GM21825 (cell line): Measurements from ENCODE around the gene RAB8B.

ENCODE experiments used
- ATAC-seq: cut with Tn5 transposase; IDR thresholded peaks from one replicate; pipeline ENCODE4 v1.9.1; 2021; ENCODE audit warnings: mild to moderate bottlenecking, moderate library complexity; ENCODE audit not compliant: unreplicated experiment

RAB8B gene

DNA sequence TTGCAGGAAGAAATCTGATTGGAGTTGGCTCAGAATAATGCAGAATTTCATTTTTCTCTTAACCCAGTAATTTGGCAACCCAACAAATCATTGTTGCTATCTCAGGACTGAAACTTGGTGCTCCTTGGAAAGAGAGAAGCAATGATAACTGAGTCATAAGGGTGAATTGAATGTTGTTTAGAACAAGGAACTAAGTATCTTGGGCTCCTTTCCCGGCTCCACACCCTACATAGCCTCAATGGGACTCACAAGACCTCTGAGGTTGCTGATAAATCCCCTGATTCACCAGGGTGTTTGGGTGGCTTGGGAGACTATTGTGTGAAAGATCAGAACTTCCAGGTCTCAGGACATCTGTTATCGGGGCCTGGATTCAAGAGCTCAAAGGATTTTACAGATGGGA, 7.8 kb upstream of the RAB8B start:
- ATAC-seq, result no peak

- ATAC-seq, result no peak
These were observed 4.2 kb upstream of the RAB8B start for GRCh38 chr15:63185206-63185605.

- ATAC-seq, result no peak
These were observed 3.3 kb upstream of the RAB8B start for GRCh38 chr15:63186065-63186464.

- ATAC-seq, result no peak
These were observed 1.7 kb upstream of the RAB8B start for GRCh38 chr15:63187589-63188226.

- no peak for ATAC-seq
These were observed 1.0 kb upstream of the RAB8B start for GRCh38 chr15:63188247-63188925.

DNA sequence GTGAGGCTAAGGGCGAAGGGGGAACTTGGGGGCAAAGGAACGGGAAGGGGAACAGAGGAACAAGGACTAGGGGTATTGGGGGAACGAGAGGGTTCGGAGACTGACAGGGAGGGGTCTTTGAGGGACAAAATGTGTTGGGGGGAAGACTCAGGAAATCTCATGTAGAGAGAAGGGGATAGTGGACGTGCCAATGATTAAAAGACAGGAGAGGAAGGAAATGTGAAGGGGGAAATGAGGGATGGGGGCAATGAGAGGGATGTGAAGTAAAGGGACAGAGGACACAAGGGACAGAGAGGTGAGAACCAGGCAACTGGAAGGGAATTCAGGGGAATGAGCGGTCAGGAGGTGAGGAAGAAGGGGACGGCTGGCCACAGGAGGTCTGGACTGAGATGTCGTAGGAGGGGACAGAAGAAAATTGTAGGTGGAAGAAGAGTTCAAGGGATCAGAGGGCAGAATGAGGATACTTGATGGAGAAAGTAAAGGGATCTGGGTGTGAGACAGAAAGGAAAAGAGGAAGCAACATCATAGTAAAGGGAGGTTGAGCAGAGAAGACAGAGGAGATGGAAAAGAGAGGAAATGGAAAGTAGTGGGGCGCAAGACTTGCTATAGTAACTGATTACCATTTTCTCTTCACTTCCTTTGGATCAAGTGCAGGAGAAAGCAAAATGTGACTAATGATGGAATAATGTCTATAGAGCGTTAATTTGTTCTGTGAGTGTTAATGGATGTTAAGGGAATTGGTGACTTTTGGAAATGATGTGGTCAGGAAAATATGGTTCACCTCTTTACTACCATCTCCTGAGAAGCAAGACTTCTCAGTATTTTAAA, 749 bp downstream of the RAB8B start:
- ATAC-seq, result no peak

GRCh38 chr15:63190769-63191649, 1.6 kb downstream of the RAB8B start:
- ATAC-seq, result no peak

GRCh38 chr15:63191895-63192618, 2.7 kb downstream of the RAB8B start:
- ATAC-seq, result peak; percentile 40

DNA sequence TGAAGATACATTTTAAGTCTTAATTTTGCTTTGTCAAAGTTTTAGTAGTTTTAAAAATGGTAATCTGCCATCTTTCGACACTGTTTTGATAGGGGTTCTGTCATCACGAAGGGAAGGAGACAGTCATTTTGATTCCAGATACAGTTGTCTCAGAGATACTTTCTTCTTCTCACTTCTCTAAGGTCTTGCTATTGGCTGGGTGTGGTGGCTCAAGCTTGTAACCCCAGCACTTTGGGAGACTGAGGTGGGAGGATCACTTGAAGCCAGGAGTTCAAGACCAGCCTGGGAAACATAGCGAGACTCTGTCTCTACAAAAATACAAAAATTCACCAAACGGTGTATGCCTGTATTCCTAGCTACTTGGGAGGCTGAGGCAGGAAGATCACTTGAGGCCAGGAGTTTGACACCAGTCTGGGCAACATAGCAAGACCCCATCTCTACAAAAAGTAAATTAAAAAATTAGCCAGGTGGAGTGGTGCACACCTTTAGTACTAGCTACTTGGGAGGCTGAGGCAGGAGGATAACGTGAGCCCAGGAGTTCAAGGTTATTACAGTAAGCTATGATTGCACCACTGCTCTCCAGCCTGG, 3.3 kb downstream of the RAB8B start:
- no peak for ATAC-seq

DNA sequence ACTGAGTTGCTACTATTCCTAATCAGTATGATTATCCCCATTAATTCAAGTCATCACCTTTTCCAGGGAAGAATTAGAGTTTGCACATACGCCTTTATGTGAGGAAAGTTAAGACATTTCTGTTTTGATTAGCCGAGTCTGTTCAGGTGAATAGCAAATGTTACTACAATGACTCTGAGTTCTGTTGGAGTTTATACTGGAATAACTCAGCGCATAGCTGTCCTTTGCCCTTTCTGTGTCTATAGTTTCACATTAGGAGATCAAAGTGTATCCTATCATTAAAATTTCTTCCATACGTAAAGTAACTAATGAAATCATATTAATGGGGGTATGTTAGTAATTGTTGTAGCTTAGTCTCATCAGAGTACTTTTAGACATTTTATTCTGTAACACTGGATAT, 4.9 kb downstream of the RAB8B start:
- no peak for ATAC-seq

DNA sequence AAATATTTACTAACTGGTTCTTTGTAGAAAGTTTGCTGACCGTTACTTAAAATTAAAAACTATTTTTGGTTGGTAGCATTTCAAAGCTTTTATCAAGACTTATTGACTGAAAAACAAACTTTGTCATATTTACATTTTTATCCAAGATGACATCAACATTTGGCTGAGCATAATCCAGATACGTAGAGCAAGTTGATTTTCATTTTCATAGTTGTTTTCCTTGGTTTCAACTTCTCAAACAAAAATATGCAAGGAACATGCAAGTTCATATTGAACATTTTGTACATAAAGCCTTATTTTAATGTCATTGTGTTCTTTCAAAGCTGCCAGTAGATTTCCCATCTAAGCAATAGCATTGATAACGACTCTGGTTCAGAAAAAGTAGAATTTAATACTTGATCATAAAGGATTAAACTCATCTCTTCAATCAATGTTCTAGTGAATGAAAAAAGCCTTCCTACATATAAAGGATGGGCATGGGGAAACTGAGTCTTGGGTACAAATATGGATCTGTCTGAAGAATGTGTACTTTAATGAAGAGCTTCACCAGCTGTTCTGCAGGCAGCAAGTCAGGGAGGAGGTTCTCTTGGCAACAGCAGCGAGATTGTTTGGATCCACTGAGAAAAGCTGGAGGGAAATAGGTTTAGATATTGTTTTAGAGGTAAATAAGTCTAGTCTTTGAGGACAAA, 5.6 kb downstream of the RAB8B start:
- ATAC-seq, result no peak

DNA sequence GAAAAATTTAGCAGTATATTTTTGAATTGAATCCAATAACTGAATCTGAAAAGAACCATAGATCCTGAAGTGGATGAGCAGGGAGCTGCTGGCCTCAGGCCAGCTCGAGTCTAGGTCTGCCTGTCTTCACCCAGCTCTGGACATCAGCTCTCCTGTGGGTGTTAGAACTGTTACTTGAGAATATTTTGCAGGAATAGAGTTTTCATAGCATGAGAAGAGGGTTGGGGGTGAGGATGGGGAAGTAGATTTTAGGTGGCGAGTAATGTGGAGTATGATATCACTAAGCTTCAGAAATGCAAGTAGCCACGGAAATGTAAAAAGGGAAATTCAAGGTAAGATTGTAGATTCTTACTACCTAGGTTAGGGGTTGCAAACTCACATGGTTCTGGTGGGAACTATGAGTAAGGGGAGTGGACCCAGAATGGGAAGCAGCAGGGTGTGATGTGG, 6.2 kb downstream of the RAB8B start:
- no peak for ATAC-seq

GRCh38 chr15:63196842-63197241, 7.4 kb downstream of the RAB8B start:
- no peak for ATAC-seq

GRCh38 chr15:63197626-63198025, 8.2 kb downstream of the RAB8B start:
- no peak for ATAC-seq

GRCh38 chr15:63198371-63199250, 9.2 kb downstream of the RAB8B start:
- no peak for ATAC-seq

- ATAC-seq, result no peak
These were observed 11.3 kb downstream of the RAB8B start for GRCh38 chr15:63200464-63201249.

GRCh38 chr15:63202861-63203260, 13.5 kb downstream of the RAB8B start:
- ATAC-seq, result no peak
